ENCODE data around the gene RRP1.

The RRP1 gene

DNA sequence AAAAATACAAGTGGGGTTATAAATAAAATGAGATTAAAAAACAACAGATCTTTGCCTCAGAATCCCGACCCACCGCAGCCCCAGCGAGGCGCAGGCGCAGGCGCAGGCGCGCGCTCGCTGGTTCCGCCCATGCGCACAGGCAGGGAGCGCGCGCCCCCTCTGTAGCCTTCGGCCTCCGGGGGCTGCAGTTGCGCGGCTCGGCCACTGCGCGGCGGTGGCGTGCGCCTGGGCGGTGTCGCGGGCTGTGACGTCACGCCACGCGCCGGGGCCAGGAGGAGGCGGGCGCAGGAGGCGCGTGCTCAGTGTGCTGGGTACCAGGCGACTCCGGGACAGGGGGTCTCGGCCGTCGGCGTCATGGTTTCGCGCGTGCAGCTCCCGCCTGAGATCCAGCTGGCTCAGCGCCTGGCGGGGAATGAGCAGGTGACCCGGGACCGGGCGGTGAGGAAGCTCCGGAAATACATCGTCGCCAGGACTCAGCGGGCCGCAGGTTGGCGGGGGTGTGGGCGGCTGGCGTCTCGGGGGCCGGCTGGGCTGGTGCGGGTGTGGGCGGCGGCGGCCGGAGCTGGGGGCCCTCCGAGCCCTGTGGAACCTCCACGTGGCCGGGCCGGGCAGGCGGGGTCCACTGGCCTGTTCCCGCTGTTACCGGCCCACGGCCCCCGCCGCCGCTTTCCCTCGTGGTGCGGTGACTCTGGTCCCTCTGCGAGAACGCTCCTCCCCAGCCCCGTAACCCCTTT is at the start of gene RRP1:
TSS of gene RRP1 (plus strand) at position 302 of the 734 bp plus-strand sequence. CDS start at position 355, 53 bp downstream.
- peak; percentile 79 for DNase-seq

DNA sequence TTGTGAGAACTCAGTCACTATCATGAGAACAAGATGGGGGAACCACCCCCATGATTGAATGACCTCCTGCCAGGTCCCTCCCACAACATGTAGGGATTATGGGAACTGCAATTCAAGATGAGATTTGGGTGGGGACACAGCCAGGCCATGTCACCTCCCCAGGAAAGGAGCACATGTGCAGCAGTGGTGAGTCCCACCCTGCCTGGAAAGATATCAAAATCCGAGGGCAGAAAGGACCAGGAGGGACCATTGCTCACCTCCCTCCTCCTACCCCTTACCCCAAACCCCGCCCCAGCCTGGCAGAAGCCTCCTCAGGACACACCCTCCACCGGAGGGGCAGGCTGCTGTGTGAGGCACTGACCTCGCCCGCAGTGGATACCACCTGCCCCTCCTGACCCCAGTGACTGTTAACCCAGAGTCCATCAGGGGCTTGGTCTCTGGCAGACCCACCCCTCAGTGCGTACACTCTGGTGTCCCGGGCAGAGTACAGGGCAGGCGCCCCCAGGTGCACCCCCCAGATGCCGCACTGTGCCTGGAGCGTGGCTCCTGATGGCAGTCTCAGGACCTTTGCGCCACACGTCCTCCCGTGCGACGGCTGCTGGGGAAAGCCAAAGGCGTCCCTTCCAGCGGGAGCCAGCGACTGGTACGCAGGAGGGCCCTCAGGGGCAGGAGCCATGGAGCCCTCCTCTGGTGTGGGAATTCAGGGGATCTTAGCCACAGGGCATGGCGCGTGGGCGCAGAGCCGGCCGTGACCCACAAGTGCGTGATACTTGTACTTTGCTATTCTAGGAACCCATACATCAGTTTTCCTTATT is 49.5 kb upstream of the RRP1 start:
- DNase-seq: no peak

- no peak for DNase-seq
Measured at GRCh38 chr21:43740497-43741156, 48.8 kb upstream of the RRP1 start.

DNA sequence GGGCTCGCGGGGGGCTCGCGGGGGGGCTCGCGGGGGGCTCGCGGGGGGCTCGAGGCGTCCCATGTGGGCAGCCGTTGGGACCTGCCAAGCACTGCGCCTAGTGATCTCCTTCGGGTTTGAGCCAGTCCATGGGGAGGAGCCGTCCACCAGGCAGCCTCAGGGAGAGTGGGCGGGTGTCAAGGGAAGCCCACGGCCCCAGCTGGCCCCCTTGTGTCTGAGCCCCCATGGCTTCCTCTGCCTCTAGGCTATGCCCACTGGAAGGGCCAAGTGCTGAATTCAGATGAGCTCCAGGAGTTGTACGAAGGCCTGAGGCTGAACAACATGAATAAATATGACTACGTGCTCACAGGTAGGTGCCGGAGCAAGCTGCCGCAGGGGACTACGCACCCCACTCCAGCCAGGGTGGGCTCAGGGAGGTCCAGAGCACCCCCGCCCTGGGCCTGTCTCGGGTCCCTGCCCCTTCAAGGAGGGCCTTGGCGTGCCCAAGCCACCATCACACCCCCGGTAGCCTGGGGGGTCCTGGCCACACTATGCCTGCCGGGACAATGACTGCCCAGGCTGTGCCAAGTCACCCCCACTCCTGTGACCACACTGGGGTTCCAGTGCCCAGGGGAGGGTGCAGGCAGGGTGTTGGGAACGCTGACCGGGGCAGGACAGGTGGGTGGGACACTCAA is 47.8 kb upstream of the RRP1 start:
- no peak for DNase-seq

DNA sequence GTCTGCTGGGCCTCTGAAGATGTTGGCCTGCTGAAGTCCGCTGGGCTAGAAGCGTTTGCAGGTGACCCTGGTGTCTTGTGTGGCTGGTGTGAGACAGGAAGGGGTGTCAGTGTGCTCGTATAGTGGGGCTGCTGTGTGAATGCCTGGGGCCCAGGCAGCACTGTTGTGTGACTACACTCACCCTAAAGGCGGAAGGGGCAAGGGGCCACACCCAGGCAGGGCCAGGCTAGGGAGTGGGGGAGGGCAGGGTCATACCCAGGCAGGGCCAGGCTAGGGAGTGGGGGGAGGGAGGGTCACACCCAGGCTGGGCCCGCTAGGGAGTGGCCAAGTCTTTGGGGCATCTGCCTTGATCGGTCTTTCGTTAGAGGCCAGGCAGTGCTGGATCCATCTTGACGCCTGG is 45.4 kb upstream of the RRP1 start:
- no peak for DNase-seq

- no peak for DNase-seq
Measured at GRCh38 chr21:43744725-43745124, 44.7 kb upstream of the RRP1 start.

DNA sequence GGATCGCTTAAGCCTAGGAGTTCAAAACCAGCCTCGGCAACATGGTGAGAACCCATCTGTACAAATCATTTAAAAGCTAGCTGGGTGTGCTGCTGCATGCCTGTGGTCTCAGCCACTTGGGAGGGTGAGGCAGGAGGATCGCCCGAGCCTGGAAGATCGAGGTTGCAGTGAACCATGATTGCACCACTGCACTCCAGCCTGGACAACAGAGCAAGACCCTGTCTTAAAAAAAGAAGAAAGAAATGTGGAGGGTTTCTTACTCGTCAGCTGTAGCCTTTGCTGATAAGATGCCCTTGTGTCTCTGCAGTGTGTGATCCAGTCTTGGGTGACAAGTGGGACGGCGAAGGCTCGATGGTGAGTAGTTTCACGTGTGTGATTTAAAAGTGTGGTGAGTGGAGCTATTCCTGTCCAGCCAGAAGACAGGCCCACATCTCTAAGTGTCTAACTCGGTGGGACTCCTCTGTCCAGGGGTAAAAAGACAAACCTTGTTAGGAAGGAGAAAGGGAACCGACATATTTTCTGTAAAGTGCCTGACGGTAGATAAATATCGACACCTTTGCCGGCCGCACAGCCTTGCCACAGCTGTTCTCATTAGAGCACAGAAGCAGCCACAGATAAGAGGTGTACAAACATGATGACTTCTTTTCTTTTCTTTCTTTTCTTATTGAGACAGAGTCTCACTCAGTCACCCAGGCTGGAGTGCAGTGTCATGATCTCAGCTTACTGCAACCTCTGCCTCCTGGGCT is 43.4 kb upstream of the RRP1 start:
- DNase-seq: no peak

- no peak for DNase-seq
Measured at GRCh38 chr21:43748622-43749021, 40.8 kb upstream of the RRP1 start.

GRCh38 chr21:43749651-43750262 is 39.6 kb upstream of the RRP1 start:
- DNase-seq: no peak

DNA sequence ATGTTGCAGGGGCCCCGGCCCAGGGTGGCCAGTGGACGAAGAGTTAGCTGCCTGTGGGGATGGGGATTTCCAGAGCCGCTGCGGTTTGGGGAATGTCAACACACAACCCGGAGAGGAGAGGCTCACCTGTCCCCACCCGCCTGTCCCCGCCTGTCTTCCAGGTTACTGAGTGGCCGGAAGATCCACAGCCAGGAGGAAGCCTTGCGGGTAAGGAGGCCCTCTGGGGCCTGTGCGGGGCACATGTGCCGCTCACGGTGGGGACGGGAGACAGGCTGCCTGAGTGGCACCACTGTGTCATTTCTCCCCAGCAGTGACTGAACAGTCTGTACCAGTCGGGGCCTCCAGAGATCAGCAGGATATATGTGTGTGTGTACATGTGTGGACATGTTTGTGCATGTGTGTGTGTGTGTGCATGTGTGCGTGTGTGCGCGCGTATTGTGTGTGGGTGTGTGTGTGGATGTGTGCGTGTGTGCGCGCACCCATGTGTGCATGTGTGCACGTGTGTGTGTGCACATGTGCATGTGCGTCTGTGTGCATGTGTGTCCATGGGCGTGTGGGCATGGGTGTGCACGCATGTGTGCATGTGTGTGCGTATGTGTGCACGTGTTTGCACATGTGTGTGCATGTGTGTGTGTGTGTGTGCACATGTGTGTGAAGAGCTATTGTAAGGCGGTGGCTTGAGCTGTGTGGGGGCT is 38.9 kb upstream of the RRP1 start:
- no peak for DNase-seq

DNA sequence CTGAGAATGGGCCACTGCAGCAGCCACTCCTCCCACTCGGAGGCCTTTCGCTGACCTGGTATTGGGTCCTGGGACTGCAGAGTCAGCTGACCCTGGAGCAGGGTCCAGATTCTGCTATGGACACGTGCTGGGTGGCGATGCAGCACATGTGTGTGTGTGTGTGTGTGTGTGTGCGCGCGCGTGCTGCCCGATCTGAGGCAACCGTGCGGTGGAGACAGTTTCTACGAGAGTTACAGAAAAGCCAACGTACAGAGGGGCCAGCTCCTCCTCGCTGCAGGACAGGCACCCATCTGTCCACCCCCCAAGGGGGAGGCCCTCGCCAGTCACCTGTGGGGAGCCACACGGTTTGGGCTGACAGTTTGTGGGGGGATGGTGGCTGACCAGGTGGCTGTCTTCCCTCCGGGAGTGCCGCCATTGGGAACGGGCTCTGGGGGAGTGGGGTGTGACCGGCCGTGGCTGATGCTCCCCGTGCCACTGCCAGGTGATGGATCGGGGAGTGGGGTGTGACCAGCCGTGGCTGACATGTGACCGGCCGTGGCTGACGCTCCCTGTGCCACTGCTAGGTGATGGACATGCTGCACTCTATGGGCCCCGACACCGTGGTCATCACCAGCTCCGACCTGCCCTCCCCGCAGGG is 37.3 kb upstream of the RRP1 start:
- no peak for DNase-seq

- no peak for DNase-seq
Measured at GRCh38 chr21:43752758-43753438, 36.5 kb upstream of the RRP1 start.

DNA sequence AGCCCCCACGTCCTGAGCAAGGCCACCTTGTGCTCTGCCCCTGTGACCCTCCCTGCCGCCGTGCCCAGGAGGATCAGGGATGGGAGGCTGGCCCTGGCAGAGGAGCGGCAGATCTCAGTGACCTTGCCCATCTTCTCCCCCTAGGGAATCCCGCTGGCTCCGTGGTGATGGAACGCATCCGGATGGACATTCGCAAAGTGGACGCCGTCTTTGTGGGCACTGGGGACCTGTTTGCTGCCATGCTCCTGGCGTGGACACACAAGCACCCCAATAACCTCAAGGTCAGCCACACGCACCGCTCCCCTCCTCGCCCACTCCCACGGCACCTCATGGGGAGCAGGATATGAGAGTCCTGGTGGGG is 36.0 kb upstream of the RRP1 start:
- no peak for DNase-seq

- DNase-seq: no peak
Measured at GRCh38 chr21:43754948-43755781, 34.2 kb upstream of the RRP1 start.

DNA sequence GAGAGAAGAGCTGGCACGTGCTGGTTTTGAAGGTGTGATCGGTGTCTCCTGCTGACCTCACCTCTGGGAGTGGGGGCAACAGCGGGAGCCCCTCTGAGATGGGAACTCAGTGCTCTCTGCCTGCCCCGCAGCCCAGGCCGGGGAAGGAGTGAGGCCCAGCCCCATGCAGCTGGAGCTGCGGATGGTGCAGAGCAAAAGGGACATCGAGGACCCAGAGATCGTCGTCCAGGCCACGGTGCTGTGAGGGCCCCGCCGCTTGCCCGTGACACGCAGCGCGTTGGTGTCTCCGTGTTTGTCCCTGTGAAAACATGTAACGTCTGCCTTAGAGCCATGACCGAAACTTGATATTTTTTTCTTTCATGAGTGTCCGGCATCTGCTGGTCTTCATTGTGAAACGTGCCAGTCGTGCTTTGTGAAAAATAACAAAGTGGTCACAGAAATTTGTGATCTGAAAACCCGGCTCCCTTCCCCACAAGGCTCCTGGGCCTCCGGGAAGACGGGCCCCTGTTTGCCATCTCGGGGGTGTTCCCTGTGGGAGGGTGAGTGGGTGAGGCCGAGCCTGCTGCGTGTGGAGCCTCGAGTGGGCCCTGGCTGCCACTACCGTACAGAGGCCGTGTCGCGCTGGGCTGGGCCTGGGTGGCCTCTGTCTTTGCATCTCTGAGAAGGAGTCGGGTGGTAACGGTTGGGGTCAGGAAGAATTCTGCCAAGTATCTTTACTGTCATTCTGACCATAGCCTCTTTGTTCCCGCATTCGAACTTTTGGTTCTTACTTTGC is 33.4 kb upstream of the RRP1 start:
- DNase-seq: no peak

DNA sequence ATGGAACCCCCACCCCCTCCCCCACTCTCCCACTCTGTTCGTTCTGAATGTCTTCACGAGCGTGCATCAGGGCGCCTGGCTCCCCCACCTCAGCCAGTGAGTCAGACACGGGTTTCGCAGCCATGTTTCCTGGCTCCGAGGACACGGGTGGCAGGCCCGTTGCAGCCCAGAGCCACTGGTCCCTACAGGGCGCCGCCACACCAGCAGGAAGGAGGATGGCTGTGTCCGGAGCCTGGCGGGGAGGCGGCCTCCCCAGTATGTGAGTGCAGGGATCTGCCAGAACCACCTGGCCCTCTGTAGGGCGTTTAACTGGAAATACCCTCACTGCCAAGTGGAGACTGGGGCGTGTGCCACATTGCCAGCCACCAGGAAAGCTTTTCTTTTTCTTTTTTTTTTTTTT is 31.8 kb upstream of the RRP1 start:
- no peak for DNase-seq

- no peak for DNase-seq
Measured at GRCh38 chr21:43758111-43758641, 31.2 kb upstream of the RRP1 start.

GRCh38 chr21:43758811-43759210 is 30.6 kb upstream of the RRP1 start:
- DNase-seq: no peak
